SU-DHL-6 (cell line): Measurements from ENCODE around the gene GATM.

Experiments used
- CTCF ChIP-seq: fragments of 200-600 bp; sonication (generic); IDR thresholded peaks from one replicate; pipeline ENCODE4 v1.5.1; 2017; ENCODE audit warnings: antibody characterized with exemption, mild to moderate bottlenecking, low read length, moderate library complexity; ENCODE audit not compliant: insufficient read depth, poor library complexity, severe bottlenecking
- EZH2phosphoT487 ChIP-seq: fragments of 200-600 bp; sonication (generic), shearing (Covaris generic); conservative IDR thresholded peaks from 2 replicates; pipeline ENCODE4 v1.6.1; 2018; ENCODE audit warnings: mild to moderate bottlenecking, antibody characterized with exemption, low read length, moderate library complexity, mixed read lengths

GRCh38 chr15:45417303-45417950, 39.1 kb upstream of the GATM start:
- TF ChIP-seq CTCF (no peak), EZH2phosphoT487 (no peak)
